Right cardiac atrium (tissue), 5 donors: ENCODE measurements around the gene RFX7. TPM values are rescaled to one million over a fixed set of nuclear protein-coding genes. Genes with fewer than 3 reads are reported as not detected.
A peak's percentile ranks its signal among the peaks of the same experiment; 100 is the strongest.

Experiments
- ATAC-seq, 2 donors: fragments of 200-7000 bp; cut with Tn5 transposase; one replicate each; pipeline versions ENCODE4 v1.8.0 to v1.9.1; 2020; ENCODE audit warnings: moderate library complexity in 2 of 2, mild to moderate bottlenecking in 1 of 2
- DNase-seq, 3 donors: peaks; one replicate each; pipeline ENCODE4 v3.0.0-alpha.2; 2020
- H3K27ac ChIP-seq: one replicate; pipeline ENCODE4 v1.5.1; 2013; ENCODE audit warnings: mild to moderate bottlenecking, low read length, control low read depth, moderate library complexity
- H3K27me3 ChIP-seq: one replicate; pipeline ENCODE4 v1.6.1; 2013; ENCODE audit not compliant: control insufficient read depth, insufficient read depth
- H3K4me1 ChIP-seq: one replicate; pipeline ENCODE4 v1.6.1; 2013; ENCODE audit warnings: low read length; ENCODE audit not compliant: control insufficient read depth, insufficient read depth
- H3K4me3 ChIP-seq: one replicate; pipeline ENCODE4 v1.5.1; 2013; ENCODE audit warnings: low read length, control low read depth
- H3K9me3 ChIP-seq: one replicate; pipeline ENCODE4 v1.6.1; 2013; ENCODE audit warnings: low read length; ENCODE audit not compliant: control insufficient read depth
- WGBS: extraction: QIAGEN DNeasy Blood & Tissue Kit; methylation state at CpG from one replicate; pipeline ENCODE4 v1.1.7; 2013; 5-methylcytosine and 5-hydroxymethylcytosine counted together
- intact Hi-C, 4 donors: fragments of 100-400 bp; cut with DNase I; formaldehyde crosslinking; loops; one replicate each; pipeline versions ENCODE4 v1.11.0 to v1.14.0; 2022 to 2023
- polyA plus RNA-seq: library from polyadenylated mRNA; stranded (reverse); fragments of 200-250 nt; gene quantifications from one replicate; pipeline ENCODE4 v1.2.3, GENCODE V29; 2013
- total RNA-seq, 4 donors: library from RNA; stranded (reverse); fragmentation: NEBNext Ultra II Directional; extraction: Animal tissue kit (Norgen Biotek cat#: 25700); gene quantifications; one replicate each; pipeline ENCODE4 v1.2.1, GENCODE V29; 2021
- donor health status: healthy with polysubstance abuse.
- donor health status: DM: no; HTN: yes; CAD: no.
- donor health status: DM: no; HTN: no; CAD: no.
- donor health status: DM: no; HTN: yes; CAD: no; lungs with severe emphysema.
- donor health status: DM: yes; HTN: yes; CAD: no.

Gene RFX7
- total and polyA plus RNA-seq, 5 donors, result 1.1 to 10.1 (median 8.6) TPM

DNA sequence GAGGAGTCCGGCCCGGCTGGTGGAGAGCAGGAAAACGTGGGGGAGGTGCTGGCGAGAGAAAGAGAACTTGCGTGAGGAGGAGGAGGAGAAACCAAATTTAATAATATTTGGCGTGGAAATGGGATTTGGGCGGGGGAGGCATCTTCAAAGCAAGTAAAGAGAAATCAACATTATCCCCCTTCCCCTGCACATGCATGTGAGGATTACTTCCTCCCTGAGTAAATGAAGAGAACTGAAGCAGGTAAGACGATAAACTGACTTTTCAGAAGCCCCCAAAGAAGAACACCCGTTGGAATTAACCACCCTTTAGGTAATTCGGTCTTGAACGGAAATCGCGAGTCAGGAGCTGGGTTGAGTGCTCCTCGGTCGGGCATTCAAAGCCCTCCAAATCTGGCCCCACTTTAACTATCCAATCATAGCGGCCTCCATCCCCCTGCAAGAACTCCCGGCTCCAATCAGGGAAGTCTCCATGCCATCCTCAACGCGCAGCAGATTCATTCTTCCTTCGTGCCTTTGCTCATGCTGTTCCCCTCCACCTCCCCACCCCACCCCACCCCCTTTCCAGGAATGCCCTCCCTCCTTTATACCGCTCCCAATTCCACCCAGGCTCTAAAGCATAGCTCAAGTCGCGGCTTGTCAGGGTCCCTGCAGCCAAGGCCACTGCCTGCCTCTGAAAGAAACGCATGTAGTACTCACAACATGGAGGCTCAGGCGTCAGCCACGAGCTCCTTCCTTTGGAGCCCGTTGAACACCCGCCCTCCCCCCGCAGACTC is 545 bp upstream of the RFX7 start:
- Histone ChIP-seq H3K27me3 (no peaks in the 10 kb centered on the region), H3K4me1 (no peaks in the 10 kb centered on the region), H3K27ac (peak overlapping the region; percentile 46), H3K4me3 (peak overlapping the region; percentile 99), H3K9me3 (no peaks in the 10 kb centered on the region)
- intact Hi-C loops, result no loop called here
- DNase-seq, result peak; percentile 41 to 65 (median 64)
- WGBS, result under 1% methylated on average over 29 of the region's 29 CpGs
- ATAC-seq, result peak; percentile 65 to 71

DNA sequence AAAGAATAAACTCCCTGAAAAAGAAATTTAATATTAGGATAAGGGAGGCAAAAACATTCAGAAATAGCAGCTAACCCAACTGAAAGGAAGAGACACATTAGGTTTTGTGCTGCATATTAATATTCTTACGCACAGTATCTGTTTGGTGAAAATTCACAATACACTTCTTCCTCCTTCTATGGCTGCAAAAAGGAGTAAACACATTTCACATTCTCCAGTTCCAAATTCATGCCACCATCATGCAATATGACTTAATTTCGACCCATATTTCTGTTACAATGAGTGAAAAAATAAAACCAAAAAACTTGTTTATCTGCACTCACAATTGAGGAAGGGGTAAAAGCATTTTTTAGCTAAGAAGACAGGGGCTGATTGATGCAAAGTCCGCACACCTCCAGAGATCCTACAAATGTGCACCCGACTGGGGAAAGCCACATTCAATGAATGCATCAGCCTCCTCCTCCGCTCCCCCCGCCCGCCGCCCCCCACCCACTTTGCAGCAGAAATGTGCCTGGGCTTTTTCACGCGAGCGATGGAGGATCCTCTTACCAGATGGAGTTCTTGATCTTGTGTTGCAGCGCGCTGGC is 1.0 kb downstream of the RFX7 start:
- peak overlapping the region; percentile 99 for H3K4me3 ChIP-seq
- ATAC-seq (no peak), DNase-seq (no peak)
- H3K27me3 ChIP-seq, result no peaks in the 10 kb centered on the region
- H3K4me1 ChIP-seq, result no peaks in the 10 kb centered on the region
- intact Hi-C loops, result no loop called here
- peak overlapping the region; percentile 48 for H3K27ac ChIP-seq
- WGBS, result under 1% methylated on average over 13 of the region's 13 CpGs
- H3K9me3 ChIP-seq, result no peaks in the 10 kb centered on the region

DNA sequence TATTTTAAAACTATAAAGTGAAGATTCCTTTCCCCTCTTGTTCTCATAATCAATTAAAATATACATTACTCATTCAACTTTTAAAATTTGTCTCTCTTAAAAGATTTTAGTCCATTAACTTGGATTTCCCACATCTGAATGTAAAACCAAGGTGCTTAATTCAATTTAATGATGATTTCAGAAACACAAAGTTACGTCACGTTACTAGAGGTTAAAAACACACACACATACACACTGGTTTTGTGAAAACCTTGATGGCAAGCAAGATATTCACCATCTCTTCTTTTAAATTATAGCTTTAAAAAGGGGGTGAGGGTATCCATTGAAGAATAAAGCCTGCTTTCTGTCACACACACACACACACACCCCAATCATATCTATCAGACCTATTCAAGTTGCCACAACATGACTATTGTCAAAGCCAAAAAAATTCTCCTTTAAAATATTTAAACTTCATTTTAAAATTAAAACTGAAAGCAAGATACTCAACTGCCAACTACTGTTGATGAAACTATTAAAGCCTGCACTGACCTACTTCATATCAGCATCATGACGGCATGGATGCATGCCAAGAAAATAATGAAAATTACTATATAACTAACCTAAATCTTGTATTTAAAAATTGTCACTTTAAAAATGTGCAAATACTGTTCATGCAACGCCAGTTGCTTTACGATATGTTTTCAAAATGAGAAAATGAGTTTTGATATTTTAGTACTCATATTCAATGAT is 2.1 kb downstream of the RFX7 start:
- no peaks in the 10 kb centered on the region for H3K4me1 ChIP-seq

DNA sequence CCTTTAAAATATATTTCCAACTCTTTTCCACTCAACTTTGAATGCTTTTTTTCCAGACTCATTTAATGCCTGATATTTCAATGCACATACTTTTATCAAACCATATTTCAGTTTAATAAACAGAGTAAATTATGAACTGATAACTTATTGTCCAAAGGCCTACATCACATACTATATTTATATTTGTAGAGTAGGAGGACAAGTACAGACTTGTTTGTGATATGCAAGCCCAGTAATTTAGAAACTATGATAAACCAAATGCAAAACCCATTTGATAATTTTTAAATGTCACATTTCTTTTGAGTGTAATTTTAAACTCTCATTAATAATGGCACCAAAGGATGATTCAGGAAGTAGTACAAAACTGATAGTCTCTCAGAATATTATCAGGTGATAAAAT is 3.3 kb downstream of the RFX7 start:
- Histone ChIP-seq H3K27me3 (no peaks in the 10 kb centered on the region), H3K4me1 (no peaks in the 10 kb centered on the region), H3K27ac (no peak overlapping the region), H3K4me3 (no peak overlapping the region), H3K9me3 (no peaks in the 10 kb centered on the region)
- no peak for ATAC-seq
- intact Hi-C loops, result no loop called here
- no peak for DNase-seq

More for the DNA sequence above, 2.1 kb downstream of the RFX7 start:
- ATAC-seq (no peak), DNase-seq (no peak)
- H3K4me3 ChIP-seq, result peak overlapping the region; percentile 54
- no peaks in the 10 kb centered on the region for H3K27me3 ChIP-seq
- H3K27ac ChIP-seq, result no peak overlapping the region
- H3K9me3 ChIP-seq, result no peaks in the 10 kb centered on the region
- 35% methylated on average over 5 of the region's 5 CpGs for WGBS
- intact Hi-C loops, result no loop called here

DNA sequence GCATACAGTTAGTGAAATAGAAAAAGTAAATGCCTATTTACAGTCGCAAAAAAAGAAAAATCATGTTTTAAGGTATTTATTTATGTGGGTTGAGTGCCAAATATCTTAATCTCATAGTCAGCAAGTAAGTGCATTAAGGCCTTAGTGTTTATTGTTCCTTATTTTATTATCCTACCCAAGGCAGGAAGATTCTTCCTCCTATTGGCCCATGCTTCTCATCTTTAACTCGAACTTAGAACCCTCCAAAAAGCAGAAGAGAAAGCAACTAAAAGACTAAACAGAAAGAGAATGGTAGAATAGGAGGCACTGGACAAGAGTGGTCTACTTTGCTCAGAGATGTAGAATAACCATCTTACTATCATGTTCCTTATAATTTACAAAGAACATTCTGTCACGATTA is 7.5 kb downstream of the RFX7 start:
- DNase-seq (no peak), ATAC-seq (no peak)
- Histone ChIP-seq H3K4me1 (no peaks in the 10 kb centered on the region), H3K27ac (no peak overlapping the region), H3K4me3 (no peak overlapping the region), H3K27me3 (no peaks in the 10 kb centered on the region), H3K9me3 (peaks cover 6% of the 10 kb centered on the region)
- intact Hi-C loops, result no loop called here
- 86% methylated on average over 3 of the region's 3 CpGs for WGBS

DNA sequence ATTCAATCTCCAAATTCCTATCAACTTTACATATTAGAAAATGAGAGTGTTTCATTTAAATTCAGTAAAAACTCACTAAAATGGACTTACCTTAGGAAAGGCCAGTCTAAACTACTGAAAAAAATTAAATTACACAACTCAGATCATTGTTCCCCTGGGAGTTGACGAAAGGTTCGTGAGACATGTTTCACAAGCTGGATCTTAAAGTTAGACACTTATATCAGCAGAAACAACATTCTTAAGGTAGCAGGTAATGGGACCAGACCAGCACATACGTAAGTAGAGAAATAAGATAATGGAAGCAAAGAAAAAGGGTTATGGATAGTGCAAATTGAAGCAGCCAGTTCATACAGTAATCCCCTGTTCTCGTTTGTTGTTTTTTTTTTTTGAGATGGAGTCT is 8.9 kb downstream of the RFX7 start:
- ATAC-seq (no peak), DNase-seq (no peak)
- WGBS, result 76% methylated on average over 4 of the region's 4 CpGs
- no peak overlapping the region for H3K4me3 ChIP-seq
- H3K4me1 ChIP-seq, result no peaks in the 10 kb centered on the region
- H3K27me3 ChIP-seq, result no peaks in the 10 kb centered on the region
- H3K27ac ChIP-seq, result no peak overlapping the region
- intact Hi-C loops, result no loop called here
- peaks cover 6% of the 10 kb centered on the region for H3K9me3 ChIP-seq

DNA sequence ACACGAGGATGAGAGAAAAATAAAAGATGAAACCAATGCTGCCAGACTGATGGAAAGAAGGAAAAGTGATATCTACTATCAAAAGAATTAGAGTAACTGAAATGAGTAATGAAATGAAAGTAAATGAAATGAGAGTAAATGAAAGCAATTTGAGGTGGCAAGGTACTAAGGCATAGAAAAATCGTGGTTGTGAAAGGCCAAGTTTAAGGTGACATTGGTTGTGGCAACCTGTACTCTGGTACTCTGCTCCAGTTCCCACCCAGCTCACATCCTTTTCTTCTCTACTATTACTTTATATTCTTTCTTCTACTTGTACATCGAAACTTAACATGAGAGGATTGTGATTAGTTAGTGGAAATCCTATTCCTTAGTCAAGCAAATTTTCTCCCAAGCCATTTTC is 10.1 kb downstream of the RFX7 start:
- Histone ChIP-seq H3K4me3 (no peak overlapping the region), H3K9me3 (peaks cover 6% of the 10 kb centered on the region), H3K4me1 (no peaks in the 10 kb centered on the region), H3K27me3 (no peaks in the 10 kb centered on the region), H3K27ac (no peak overlapping the region)
- DNase-seq (no peak), ATAC-seq (no peak)
- intact Hi-C loops, result no loop called here
- WGBS, result 98% methylated on average over 3 of the region's 3 CpGs

DNA sequence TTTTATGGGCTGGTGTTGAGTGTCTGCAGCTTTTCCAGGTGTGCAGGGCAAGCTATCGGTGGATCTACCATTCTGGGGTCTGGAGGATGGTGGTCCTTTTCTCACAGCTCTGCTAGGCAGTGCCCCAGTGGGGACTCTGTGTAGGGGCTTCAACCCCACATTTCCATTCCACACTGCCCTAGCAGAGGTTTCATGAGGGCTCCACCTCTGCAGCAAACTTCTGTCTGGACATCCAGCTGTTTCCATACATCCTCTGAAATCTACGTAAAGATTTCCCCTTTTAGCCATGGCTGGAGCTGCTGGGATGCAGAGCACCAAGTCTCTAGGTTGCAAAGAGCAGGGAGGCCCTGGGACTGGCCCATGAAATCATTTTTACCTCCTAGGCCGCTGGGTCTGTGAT is 11.6 kb downstream of the RFX7 start:
- whole genome bisulfite sequencing, result 100% methylated on average over 3 of the region's 3 CpGs
- Histone ChIP-seq H3K4me1 (no peaks in the 10 kb centered on the region), H3K4me3 (no peak overlapping the region), H3K27ac (no peak overlapping the region), H3K27me3 (no peaks in the 10 kb centered on the region), H3K9me3 (peaks cover 6% of the 10 kb centered on the region)
- ATAC-seq, result no peak
- DNase-seq, result no peak
- intact Hi-C loops, result no loop called here

DNA sequence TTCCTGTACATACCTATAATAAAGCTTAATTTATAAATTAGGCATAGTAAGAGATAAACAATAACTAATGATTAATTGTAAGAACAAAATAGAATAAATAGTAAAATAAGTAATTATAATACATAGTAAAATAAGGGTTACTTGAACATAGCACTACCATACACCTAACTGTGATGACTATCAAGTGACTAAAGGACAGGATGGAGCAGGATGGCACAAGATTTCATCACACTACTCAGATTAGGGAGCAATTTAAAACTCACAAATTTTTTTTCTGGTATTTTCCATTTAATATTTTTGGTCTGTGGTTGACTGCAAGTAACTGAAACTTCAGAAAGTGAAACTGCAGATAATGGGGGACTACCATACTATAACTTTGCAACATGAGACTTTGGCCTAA is 14.8 kb downstream of the RFX7 start:
- DNase-seq, result no peak
- intact Hi-C loops, result no loop called here
- Histone ChIP-seq H3K27me3 (no peaks in the 10 kb centered on the region), H3K27ac (no peak overlapping the region), H3K4me1 (no peaks in the 10 kb centered on the region), H3K4me3 (no peak overlapping the region), H3K9me3 (peaks cover 6% of the 10 kb centered on the region)
- no peak for ATAC-seq

DNA sequence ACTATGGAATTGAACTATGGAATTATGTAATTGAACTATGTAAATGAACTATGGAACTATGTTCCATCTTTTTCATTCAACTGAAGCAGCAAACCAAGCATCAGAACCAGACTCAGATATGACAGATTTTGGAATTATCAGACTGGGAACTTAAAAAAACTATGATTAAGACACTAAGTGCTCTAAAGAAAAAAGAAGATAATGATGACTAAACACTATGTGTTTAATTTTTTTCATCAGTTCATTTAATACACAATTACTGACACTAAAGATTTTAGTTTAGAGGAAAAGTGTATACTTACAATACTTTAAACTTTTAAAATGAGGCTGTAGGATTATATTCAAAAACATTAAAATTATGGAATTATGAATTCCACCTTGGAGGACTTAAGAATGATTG is 15.3 kb downstream of the RFX7 start:
- no peaks in the 10 kb centered on the region for H3K4me1 ChIP-seq
- no peak for DNase-seq
- no peaks in the 10 kb centered on the region for H3K27me3 ChIP-seq
- H3K4me3 ChIP-seq, result no peak overlapping the region
- intact Hi-C loops, result no loop called here
- no peak for ATAC-seq
- no peak overlapping the region for H3K27ac ChIP-seq
- H3K9me3 ChIP-seq, result peaks cover 6% of the 10 kb centered on the region

DNA sequence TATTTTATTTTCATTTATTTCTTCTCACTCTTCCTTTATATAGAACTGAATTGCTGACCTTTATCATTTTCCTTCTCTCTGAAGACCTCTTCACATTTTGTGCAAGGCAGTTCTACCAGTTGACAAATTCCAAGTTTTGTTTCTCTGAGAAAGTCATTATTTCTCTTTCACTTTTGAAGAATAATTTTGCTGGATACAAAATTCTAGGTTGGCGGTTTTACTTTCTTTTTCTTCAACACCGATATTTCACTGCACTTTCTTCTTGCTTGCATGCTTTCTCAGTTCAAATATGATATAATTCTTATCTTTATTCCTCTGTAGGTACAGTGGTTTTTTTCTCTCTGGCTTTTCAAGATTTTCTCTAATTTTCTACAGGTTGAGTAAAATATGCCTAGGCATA is 15.9 kb downstream of the RFX7 start:
- Histone ChIP-seq H3K27ac (no peak overlapping the region), H3K9me3 (peaks cover 6% of the 10 kb centered on the region), H3K4me3 (no peak overlapping the region), H3K27me3 (no peaks in the 10 kb centered on the region), H3K4me1 (no peaks in the 10 kb centered on the region)
- DNase-seq (no peak), ATAC-seq (no peak)
- intact Hi-C loops, result no loop called here
- over 99% methylated on average over 2 of the region's 2 CpGs for WGBS
